A673 (cell line): ENCODE measurements around the gene LRRC8C.

Experiments used
- CTCF ChIP-seq: fragments of 300-800, 200-600 bp; sonication (generic); conservative IDR thresholded peaks from 2 replicates; pipeline ENCODE4 v1.5.1; 2017; ENCODE audit warnings: low read depth, mild to moderate bottlenecking, antibody characterized with exemption, low read length, moderate library complexity, mixed read lengths
- EZH2 ChIP-seq: fragments of 200-600 bp; sonication (generic); IDR thresholded peaks from 2 replicates; pipeline ENCODE4 v1.6.1; 2017; ENCODE audit warnings: borderline replicate concordance, low read depth, mild to moderate bottlenecking, mixed read lengths, antibody characterized with exemption, low read length; ENCODE audit not compliant: poor library complexity, severe bottlenecking

DNA sequence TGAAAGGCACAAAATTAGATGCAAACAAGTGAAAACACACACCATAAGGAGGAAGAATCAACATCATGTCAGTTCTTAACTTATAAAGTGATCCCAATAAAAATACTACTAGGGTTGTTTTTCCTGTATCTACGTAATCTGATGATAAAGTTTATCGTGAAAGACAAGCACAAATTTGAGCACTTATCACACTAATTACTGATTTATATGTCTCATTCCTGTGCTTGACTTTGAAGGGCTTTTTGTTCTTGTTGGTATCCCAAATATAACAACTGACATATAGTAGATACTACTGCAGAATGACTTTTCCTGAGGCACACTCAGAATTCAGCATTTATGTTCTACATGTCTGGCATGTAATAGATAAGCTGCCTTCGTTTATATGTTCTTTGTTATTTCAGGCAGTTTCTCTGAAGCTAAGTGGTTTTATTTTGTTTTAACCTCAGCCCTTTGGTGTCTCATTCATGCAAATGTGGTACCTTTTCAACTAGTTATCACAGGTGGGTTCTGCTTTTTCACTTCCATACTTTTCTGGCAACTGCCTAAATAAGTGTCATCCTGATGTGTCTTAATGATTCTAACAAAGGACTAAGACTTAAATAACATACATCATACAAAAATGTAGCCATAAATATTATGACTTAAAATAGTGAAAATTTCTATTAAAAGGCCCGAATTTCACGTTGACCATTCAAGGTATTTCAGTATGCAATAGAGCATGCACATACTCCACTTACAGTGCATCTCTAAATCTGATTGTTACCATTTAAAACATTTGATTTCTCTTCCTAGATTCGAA lies 73.2 kb downstream of the LRRC8C start:
- no peak for TF ChIP-seq EZH2
- TF ChIP-seq CTCF: no peak
